HG02973 (cell line): ENCODE results near the gene SGIP1.
"Not testable (repeated sequence)": the region's sequence is repeated elsewhere in the genome, so short reads cannot be mapped to it uniquely, and the experiment has no call there.

Experiments
- ATAC-seq: cut with Tn5 transposase; IDR thresholded peaks from one replicate; pipeline ENCODE4 v1.9.1; 2021; ENCODE audit warnings: moderate library complexity; ENCODE audit not compliant: unreplicated experiment

Gene SGIP1

GRCh38 chr1:66725885-66726665 is 192.1 kb downstream of the SGIP1 start:
- peak; percentile 81 for ATAC-seq

- ATAC-seq, result no peak
Measured at GRCh38 chr1:66728021-66728420, 194.1 kb downstream of the SGIP1 start.

- ATAC-seq, result not testable (repeated sequence)
Measured at GRCh38 chr1:66728716-66729115, 194.8 kb downstream of the SGIP1 start.

- ATAC-seq, result no peak
Measured at GRCh38 chr1:66729119-66729518, 195.2 kb downstream of the SGIP1 start.

- no peak for ATAC-seq
Measured at GRCh38 chr1:66729523-66729922, 195.6 kb downstream of the SGIP1 start.

GRCh38 chr1:66730462-66730861 is 196.5 kb downstream of the SGIP1 start:
- no peak for ATAC-seq

GRCh38 chr1:66731170-66731865 is 197.4 kb downstream of the SGIP1 start:
- ATAC-seq, result no peak

- ATAC-seq, result peak; percentile 59
Measured at GRCh38 chr1:66732407-66733166, 198.6 kb downstream of the SGIP1 start.

- ATAC-seq, result no peak
Measured at GRCh38 chr1:66733348-66734017, 199.5 kb downstream of the SGIP1 start.

- ATAC-seq, result not testable (repeated sequence)
Measured at GRCh38 chr1:66734531-66734930, 200.6 kb downstream of the SGIP1 start.

- ATAC-seq, result no peak
Measured at GRCh38 chr1:66737836-66738235, 203.9 kb downstream of the SGIP1 start.

- peak; percentile 73 for ATAC-seq
Measured at GRCh38 chr1:66739401-66740157, 205.6 kb downstream of the SGIP1 start.

- ATAC-seq, result no peak
Measured at GRCh38 chr1:66745451-66745850, 211.5 kb downstream of the SGIP1 start.

GRCh38 chr1:66747501-66747900 is 213.5 kb downstream of the SGIP1 start:
- no peak for ATAC-seq

GRCh38 chr1:66750577-66750976 is 216.6 kb downstream of the SGIP1 start:
- ATAC-seq, result no peak

- ATAC-seq, result no peak
Measured at GRCh38 chr1:66751160-66751559, 217.2 kb downstream of the SGIP1 start.

- ATAC-seq, result no peak
Measured at GRCh38 chr1:66752000-66752592, 218.1 kb downstream of the SGIP1 start, which contains the start of gene DYNLT5. DYNLT5 (plus strand) TSS chr1:66752459; CDS start chr1:66754659, 2,200 bp downstream.

GRCh38 chr1:66752671-66753371 is 218.9 kb downstream of the SGIP1 start:
- no peak for ATAC-seq

- peak; percentile 14 for ATAC-seq
Measured at GRCh38 chr1:66757722-66758240, 223.8 kb downstream of the SGIP1 start.
